HCEC 1CT (cell line): Measurements from ENCODE around the gene ARID3B.
"Not testable (repeated sequence)": the region's sequence is repeated elsewhere in the genome, so short reads cannot be mapped to it uniquely, and the experiment has no call there.

Source experiments
- DNase-seq: peaks from one replicate; pipeline ENCODE4 v3.0.0-alpha.2; 2017

The ARID3B gene

GRCh38 chr15:74540761-74541493, at the start of gene ARID3B:
ARID3B (plus strand) TSS chr15:74541220; CDS start chr15:74543937, 2,717 bp downstream.
- peak; percentile 98 for DNase-seq

GRCh38 chr15:74496648-74497047, 44.4 kb upstream of the ARID3B start:
- no peak for DNase-seq

GRCh38 chr15:74497584-74497983, 43.4 kb upstream of the ARID3B start:
- no peak for DNase-seq

DNA sequence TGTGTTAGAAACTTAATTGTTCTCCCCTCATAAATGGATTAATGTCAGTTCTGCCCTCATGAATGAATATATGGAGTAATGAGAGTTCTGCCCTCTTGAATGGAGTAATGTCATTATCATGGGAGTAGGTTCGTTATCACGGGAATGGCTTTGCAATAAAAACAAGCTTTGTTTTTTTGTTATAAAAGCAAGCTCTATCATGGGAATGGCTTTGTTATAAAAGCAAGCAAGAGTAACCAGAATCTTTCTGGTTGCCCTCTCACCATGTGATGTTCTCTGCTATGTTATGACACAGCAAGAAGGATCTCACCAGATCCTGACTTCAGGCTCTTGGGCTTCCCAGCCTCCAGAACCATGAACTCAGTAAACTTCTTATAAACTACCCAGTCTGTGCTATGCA, 41.7 kb upstream of the ARID3B start:
- DNase-seq: no peak

DNA sequence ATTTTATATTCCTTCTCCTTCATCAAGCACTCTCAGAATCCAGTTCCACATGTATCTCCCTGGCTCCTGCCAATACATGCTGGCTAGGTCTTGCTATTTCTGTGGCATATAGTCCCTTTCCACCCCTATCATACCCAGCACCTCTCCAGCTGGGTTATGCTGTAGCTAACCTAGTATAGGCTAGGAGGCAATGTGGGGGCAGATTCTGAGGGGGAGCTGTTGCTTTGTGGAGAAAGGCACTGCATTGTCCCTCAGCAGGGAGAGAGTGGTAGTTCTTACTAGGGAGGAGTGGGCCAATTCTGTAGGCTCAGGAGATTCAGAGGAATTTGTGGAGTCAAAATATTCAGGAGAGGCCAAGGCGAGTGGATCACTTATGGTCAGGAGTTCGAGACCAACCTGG, 40.6 kb upstream of the ARID3B start:
- DNase-seq: no peak

DNA sequence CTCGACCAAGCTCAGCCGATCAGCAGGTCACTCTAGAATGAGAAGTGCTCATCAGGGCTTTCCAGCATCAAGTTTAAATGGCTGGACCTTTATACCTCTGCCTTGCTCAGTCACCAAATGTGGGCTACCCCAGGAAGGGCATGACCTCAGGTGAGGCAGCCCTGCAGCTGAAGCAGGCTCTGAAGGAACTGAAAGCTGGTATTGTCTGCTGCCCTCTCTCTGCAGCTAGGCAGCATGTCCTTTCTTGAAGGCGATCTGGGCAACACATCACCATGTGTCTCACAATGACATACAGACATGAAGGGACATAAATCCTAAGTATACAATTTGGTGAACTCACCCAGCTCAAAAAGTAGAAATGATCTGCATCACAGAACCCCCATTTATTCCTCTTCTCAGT, 38.7 kb upstream of the ARID3B start:
- DNase-seq: no peak

DNA sequence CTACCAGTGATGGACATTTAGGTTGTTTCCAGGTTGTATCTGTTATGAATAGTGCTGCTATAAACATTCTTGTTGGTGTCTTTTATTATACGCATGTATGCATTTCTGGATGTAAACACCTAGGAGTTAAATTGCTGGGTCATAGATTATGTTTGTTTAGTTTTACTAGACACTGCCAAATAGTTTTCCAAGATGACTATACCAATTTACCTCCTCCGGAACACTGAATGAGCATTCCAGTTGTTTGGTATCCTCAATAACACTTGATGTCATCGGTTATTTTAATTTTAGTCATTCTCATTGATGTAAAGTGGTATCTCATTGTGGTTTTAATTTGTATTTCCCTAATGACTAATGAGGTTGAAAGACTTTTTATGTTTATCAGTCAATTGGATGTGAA, 36.6 kb upstream of the ARID3B start:
- DNase-seq: peak; percentile 40

- no peak for DNase-seq
Observed at GRCh38 chr15:74504836-74505235, 36.2 kb upstream of the ARID3B start.

DNA sequence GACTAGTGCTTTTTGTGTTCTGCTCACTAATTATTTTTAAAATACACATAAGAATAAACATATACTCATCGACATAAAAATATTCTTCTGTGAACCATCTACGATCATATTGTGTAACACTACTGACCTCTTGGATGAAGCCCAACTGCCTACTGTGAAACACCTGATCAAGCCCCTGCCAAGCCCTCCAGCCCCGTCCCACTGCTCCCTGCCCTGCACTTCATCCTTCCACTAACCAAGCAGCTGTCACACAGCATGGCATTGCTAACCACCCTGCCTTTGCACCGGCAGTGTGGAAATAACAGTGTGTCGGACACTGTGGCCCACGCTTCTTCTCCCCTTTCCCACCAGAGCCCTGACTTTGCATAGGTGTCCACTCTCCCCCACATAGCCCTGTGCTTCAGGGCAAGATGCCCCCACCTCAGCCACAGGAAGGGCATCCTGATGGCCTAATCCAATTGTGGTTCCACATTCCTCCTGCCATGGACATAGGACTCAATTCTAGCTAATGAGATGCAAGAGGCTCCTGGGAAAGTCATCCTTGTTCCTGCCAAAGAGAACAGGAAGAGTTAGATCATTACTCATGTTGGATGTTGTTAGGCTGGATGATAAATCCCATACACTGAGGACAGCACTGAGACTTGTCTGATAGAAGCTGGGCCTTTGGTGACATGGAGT, 35.0 kb upstream of the ARID3B start:
- DNase-seq: peak; percentile 42

- DNase-seq: no peak
Observed at GRCh38 chr15:74506515-74506840, 34.5 kb upstream of the ARID3B start.

GRCh38 chr15:74511583-74511982, 29.4 kb upstream of the ARID3B start:
- no peak for DNase-seq

- DNase-seq: not testable (repeated sequence)
Observed at GRCh38 chr15:74514059-74514458, 27.0 kb upstream of the ARID3B start.

DNA sequence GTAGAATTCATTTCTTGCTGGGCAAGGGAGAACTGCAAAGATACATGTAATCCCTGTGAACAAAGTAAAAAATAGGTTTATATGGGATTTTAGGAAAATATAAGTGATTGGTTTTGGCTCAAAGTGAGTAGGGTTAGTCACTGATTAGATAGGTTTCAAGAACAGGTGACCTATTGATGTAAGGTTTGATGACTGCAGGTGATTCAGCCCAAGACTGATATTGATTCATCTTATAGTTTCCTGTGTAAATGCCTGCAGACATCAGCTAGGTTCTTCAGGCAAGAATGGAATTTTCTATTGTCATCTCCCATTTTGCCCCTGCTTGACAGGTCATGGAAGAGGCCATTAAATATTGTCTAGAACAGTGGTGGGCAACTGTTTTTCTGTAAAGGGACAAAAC, 23.9 kb upstream of the ARID3B start:
- no peak for DNase-seq

GRCh38 chr15:74519311-74519710, 21.7 kb upstream of the ARID3B start:
- DNase-seq: peak; percentile 31

- DNase-seq: no peak
Observed at GRCh38 chr15:74520407-74520806, 20.6 kb upstream of the ARID3B start.

GRCh38 chr15:74523982-74524381, 17.0 kb upstream of the ARID3B start:
- DNase-seq: peak; percentile 18

GRCh38 chr15:74525309-74525708, 15.7 kb upstream of the ARID3B start:
- no peak for DNase-seq

GRCh38 chr15:74525945-74526344, 15.1 kb upstream of the ARID3B start:
- DNase-seq: peak; percentile 93

- no peak for DNase-seq
Observed at GRCh38 chr15:74528876-74529275, 12.1 kb upstream of the ARID3B start.

DNA sequence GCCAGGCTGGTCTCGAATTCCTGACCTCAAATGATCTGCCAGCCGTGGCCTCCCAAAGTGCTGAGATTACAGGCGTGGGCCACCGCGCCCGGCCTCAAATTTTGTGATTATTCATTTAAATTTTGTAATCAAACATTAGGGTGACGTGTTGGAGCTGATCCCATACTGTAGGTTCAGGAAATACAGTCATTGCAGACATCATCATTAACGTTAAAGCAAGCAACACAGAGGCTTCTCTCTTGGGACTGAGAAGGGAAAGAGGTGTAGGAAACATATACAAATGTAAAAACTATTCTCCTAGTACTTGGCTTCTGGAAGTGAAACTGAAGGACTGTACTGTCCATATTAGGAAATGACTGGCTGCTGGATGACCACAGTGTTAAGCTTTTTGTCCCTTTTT, 11.1 kb upstream of the ARID3B start:
- peak; percentile 87 for DNase-seq

DNA sequence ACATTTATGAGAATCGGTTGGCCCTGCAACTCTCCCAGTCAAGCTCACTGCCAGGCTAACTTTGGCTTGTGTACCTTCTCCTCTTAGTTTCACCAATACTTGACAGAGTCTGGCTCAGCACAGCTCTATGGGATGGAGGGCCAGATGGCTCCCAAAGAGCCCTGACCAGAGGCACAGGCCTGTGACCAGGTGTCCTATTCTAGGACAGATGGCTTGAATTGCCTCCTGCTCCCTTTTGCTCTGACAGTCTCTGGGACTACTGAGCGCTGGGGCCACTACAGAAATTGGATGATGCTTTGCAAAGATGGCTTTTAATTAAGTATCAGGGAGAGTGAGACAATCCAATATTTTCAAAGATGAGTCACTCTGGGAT, 10.3 kb upstream of the ARID3B start:
- no peak for DNase-seq

DNA sequence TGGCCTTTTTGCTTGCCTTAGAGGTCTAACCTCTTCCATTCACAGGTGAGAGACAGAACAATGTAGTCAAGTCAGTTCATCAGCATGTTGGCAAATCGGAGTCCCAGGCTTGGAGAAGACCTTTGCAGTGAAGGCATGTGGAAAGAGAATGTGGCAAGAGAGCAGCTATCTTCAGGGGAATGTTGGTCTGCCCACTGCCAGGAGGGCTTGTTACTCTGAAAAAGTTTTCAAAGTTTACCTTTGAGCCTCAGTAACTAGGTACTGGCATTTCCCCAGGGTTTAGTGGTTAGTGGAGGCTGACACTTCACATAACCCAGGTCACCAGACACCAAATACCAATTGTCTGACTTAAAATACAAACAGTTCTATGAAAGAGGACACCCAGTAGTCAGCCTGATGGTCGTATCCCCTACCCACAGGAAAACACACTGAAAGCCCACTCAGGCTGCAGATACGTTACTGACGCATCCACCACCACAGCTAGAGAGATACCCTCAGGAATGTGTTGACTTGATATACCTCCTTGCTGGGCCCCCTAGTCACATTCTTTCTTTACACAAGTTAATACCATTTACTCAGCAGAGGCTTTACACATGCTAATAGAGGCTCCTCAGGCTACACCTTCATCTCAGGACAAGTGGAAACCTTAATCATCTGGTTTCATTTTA, 9.7 kb upstream of the ARID3B start:
- peak; percentile 83 for DNase-seq

DNA sequence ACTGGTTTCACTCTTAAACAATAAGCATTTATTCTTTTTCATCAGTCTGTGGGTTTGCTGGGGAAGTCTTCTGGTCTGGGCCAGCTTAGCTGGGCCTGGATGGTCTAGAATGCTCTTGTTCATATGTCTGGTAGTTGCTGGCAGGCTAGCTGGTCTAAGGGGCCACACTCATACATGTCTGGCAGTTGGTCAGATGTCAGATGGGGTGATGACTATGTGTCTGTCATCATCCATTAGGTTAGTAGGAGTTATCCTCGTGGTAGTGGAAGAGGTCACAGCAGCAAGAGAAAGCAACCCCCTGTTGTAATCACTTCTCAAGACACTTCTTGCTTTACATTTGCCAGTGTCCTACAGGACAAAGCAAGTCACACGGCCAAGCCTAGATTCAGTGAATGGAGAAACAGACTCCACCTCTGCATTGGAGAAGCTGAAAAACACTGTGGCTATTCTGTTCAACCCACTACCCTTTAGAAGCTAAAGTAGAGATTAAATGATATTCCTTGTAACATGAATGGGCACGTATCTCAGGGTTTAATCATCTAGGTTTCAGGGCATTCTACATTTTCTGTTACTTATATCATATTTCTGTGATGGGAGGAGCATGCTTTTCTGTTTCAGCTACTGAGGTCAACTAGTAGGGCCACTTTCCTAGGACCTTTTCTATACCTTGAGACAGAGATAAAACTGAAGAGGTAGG, 5.5 kb upstream of the ARID3B start:
- peak; percentile 51 for DNase-seq

DNA sequence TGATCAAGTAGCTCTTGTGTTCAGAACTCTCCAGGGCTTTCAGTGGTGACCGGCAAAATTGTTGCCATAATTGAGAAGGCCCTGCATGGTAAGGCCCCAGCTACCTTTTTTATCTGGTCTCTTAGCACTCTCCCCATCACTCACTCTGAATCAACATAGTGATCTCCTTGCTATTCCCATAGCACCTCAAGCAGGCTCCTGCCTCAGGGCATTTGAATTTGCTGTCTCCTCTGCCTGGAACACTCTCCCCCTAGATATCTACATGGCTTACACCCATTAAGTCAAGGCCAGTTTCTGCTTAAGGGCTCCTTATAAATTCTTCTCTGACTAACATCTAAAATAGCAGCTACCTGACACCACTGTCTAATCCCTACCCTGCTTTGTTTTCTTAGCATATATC, 3.3 kb upstream of the ARID3B start:
- no peak for DNase-seq
